Measurements from ENCODE around the gene ESYT2. TPM values are rescaled to one million over a fixed set of nuclear protein-coding genes. Genes with fewer than 3 reads are reported as not detected.

Gene ESYT2
- total RNA-seq, 1 experiment from 2014 or later = 39.0 TPM

- Histone ChIP-seq H3K14ac (ENCODE audit: insufficient read depth, low read length) (no peak overlapping the region), H4K20me1 (ENCODE audit: control insufficient read depth, insufficient read depth, insufficient read length) (peaks cover 3% of the 10 kb centered on the region), H4K91ac (ENCODE audit: insufficient read length, low read depth, low read length) (no peak overlapping the region), H3K27ac (ENCODE audit: insufficient read length, low read depth, low read length) (no peak overlapping the region), H3T11ph (ENCODE audit: low read length) (no peak overlapping the region), H3K23me2 (ENCODE audit: insufficient read length, low read depth, low read length, poor library complexity, severe bottlenecking) (no peaks in the 10 kb centered on the region), H3K4ac (ENCODE audit: low read depth, low read length) (no peak overlapping the region), H3K4me2 (ENCODE audit: insufficient read depth, insufficient read length, low read length) (no peak overlapping the region), H3K27me3 (ENCODE audit: insufficient read depth, low read length) (no peaks in the 10 kb centered on the region), H2BK5ac (ENCODE audit: insufficient read length, low read length) (no peak overlapping the region), H3K9me3 (ENCODE audit: control insufficient read depth, low read depth, low read length) (no peaks in the 10 kb centered on the region), H3K79me1 (ENCODE audit: insufficient read depth, low read depth, low read length, poor library complexity, severe bottlenecking) (no peaks in the 10 kb centered on the region), H2AFZ (ENCODE audit: low read length) (no peak overlapping the region), H2BK120ac (ENCODE audit: low read depth, low read length, poor library complexity, severe bottlenecking) (no peak overlapping the region), H2BK15ac (ENCODE audit: low read depth, low read length) (no peak overlapping the region), H2BK12ac (ENCODE audit: insufficient read length, low read depth, low read length) (no peak overlapping the region), H3K4me1 (ENCODE audit: insufficient read depth, low read length) (no peaks in the 10 kb centered on the region; the same call in 1 of the 2 replicates), H2AK5ac (ENCODE audit: insufficient read length, low read length) (no peak overlapping the region), H3K79me2 (ENCODE audit: insufficient read depth, low read length) (peaks cover 1% of the 10 kb centered on the region; the same call in 1 of the 2 replicates), H2BK20ac (ENCODE audit: low read depth, low read length, poor library complexity, severe bottlenecking) (no peak overlapping the region), H3K9ac (ENCODE audit: extremely low read depth, insufficient read length, low read length) (no peak overlapping the region), H3K18ac (ENCODE audit: insufficient read length, low read depth, low read length) (no peak overlapping the region), H3K23ac (ENCODE audit: insufficient read length, low read depth, low read length) (no peak overlapping the region), H3K56ac (ENCODE audit: insufficient read length, low read depth, low read length) (no peak overlapping the region), H4K5ac (ENCODE audit: insufficient read length, low read depth, low read length) (no peak overlapping the region), H4K8ac (replicated peaks; ENCODE audit: insufficient read length, low read depth, low read length) (no peak overlapping the region)
- no peak for TF ChIP-seq CTCF (conservative IDR thresholded peaks at IDR 0.05)
- Mint-ChIP-seq H3K36me3 (ENCODE audit: insufficient read depth in 1 of 3, low read depth in 3 of 3) (peaks cover 14 to 19% (median 18%) of the 10 kb centered on the region in 3 experiments), H3K9me3 (no peaks in the 10 kb centered on the region; a peak in 2 of 5 replicates), H3K4me1 (peaks cover 19 to 26% of the 10 kb centered on the region in 2 experiments), H3K27ac (peak overlapping the region in 2 of 3 experiments; percentile 2 to 37; a peak in 3 of 7 replicates), H3K27me3 (ENCODE audit: low read depth) (peaks cover 4% of the 10 kb centered on the region), H3K4me3 (no peak overlapping the region)
- no peak for DNase-seq
- no CpG with 5 or more reads among the region's 30 CpGs for WGBS (ENCODE audit: extremely low coverage, insufficient read length, low lambda C conversion rate)
Observed at GRCh38 chr7:158867214-158867984, 38.1 kb upstream of the ESYT2 start.
